HG02759 (cell line): ENCODE data around the gene GORASP2.
"Not testable (repeated sequence)": the region's sequence is repeated elsewhere in the genome, so short reads cannot be mapped to it uniquely, and the experiment has no call there.

Experiments
- ATAC-seq: cut with Tn5 transposase; IDR thresholded peaks from one replicate; pipeline ENCODE4 v1.9.1; 2021; ENCODE audit warnings: mild to moderate bottlenecking, moderate library complexity; ENCODE audit not compliant: unreplicated experiment

GORASP2 gene

DNA sequence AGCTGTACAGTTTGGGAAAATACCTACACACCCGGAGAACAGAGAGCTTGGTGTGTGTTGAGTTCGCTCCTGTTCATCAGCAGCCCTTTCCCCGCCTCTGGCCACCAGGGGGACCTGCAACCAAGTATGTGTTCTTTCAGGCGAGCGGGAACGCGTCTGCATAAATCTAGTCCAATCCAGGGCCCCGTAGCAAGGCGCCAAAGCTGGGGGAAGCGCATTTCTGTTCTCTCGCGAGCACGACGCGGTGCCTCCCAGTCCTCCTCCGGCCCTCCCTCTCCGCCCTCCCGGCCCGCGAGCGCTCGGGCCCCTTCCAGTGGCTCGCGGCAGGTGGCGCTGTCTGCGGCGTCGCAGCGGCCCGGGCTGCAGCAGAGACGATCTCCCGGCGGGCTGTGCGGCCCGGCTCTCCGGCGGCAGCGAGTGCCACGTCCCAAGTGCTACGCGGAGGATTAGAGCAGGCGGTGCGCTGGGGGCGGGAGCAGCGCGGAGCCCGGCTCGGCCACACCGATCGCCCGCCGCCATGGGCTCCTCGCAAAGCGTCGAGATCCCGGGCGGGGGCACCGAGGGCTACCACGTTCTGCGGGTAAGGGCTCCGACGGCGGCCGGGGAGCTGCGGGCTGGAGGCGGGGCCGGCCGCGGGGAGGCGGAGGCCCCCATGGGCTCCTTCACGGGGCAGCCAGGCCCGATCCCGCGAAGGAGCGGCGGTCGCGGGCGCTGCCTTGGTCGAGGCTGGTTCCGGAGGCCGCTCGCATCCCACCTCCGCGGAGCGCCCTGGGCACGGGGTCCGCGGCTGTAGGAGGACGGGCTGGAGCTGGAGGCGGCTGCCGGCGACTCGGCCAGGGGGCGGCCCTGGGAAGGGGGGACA lies at the start of gene GORASP2:
TSS of gene GORASP2 (plus strand) at position 430 of the 862 bp plus-strand sequence. CDS start at position 518, 88 bp downstream.
- peak; percentile 91 for ATAC-seq

DNA sequence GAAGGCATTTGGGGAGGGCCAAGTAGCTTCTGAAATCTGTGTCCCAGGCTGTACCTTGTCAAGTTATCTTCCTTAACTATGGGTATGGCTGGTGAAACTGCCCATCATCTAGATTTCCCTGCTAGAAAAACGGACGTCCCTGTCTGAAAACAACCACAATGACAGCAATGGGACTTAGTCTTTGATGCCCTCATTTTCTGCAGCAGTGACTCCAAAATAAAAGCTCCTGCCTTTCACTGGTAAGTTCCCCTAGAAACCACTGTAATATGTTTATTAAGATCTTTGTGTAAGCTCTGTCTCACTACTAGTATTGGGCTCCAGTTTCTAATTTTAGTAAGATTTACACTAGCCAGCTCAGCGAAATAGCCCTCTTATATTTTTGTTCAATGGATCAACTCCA lies 47.2 kb upstream of the GORASP2 start:
- no peak for ATAC-seq

DNA sequence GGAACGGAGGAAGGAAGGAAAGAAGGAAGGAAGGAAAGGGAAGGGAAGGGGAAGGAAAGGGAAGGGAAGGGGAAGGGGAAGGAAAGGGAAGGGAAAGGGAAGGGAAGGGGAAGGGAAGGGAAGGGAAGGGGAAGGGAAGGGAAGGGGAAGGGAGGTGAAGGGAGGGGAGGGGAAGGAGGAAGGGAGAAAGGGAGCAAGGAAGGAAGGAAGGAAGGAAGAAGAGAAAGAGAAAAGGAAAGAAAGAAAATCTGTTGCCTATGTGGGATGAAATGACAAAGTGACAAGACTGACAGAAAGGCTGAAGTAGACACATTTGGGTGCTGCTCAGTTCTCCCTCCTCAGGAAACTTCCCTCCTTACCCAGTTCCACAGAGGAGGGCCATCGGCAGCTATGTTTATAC lies 46.3 kb upstream of the GORASP2 start:
- ATAC-seq: no peak

- no peak for ATAC-seq
These were observed 45.4 kb upstream of the GORASP2 start for GRCh38 chr2:170883683-170884082.

DNA sequence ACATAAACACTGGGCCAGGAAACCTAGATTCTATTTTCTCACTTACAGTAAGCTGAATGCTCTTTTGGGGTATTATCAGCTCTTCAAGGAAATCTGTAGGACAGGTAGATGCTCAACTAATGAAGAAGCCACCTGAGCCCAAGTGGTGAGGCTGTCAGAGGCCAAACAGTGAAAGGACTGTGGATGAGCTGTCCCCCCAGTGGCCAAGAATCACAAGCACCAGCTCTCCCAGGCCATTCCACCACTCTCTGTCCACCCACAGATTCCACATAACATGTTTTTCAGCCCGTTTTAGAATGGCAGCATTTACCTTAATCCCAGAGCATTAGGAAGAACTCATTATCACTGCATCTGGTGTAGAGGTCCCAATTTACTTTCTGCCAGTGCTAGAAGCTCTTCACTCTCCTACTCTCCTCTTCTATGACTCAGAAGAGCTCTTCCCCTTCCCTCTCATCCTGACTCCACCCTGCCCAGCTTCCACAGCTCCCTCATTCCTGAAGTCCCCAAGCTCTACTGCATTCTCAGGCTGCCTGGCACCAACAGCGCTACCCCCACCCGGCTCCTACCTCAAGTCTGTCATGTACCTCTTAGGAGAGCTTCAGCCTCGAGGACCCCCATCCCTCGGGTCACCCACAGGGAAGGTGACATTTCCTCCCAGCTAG lies 43.8 kb upstream of the GORASP2 start:
- ATAC-seq: no peak

DNA sequence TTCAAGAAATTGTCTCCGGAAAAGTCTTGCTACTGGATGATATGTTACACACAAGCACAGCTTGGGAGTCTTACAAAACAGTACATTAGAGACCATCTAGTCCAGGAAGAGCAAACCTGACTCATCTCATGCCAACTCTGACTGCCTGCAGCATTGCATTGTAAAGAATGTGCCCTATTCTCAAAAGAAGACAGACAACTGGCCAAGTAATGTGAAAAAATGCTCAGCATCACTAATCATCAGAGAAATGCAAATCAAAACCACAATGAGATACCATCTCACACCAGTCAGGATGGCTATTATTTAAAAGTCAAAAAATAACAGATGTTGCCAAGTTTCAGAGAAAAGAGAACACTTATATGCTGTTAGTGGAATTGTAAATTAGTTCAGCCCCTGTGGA lies 42.7 kb upstream of the GORASP2 start:
- ATAC-seq: no peak

DNA sequence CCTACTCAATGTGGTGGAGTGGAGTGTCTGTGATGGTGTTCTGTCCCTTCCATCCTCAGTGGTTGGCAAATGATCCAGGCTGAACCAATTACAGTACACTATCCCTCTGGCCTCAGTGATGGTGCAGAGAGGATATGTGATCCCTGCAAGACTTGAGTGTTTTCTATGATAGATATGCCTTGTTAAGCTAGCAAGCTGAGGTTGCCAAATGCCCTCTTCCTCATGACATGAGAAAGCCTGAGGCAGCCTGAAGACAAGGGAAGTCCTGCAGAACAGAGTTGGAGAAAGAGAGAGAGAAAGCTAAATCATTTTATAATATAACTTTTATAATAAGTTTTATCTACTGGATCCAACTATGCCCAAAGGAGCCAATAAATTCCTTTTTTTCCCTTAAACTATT lies 41.6 kb upstream of the GORASP2 start:
- ATAC-seq: no peak

GRCh38 chr2:170887896-170888295 lies 41.2 kb upstream of the GORASP2 start:
- no peak for ATAC-seq

DNA sequence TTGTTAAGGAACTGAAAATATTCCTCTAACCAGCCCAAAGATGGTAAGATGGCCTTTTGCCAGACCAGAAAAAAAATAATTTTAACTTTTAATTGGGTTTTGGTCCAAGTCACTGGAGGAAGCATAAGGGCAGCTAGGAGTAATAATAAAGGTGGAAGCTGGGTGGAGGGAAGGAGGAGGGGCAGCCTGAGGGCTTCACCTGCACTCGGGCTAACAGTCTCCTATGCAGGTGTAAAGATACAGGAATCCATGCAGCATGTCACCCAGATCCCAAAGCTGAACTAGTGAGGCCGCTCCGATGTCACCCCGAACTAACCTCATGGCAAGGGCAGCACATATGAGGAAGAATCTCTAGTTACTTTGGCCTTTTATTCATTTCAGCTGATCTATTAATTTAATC lies 37.2 kb upstream of the GORASP2 start:
- ATAC-seq: no peak

GRCh38 chr2:170892391-170892951 lies 36.6 kb upstream of the GORASP2 start:
- ATAC-seq: no peak

- ATAC-seq: no peak
These were observed 33.9 kb upstream of the GORASP2 start for GRCh38 chr2:170895023-170895757.

DNA sequence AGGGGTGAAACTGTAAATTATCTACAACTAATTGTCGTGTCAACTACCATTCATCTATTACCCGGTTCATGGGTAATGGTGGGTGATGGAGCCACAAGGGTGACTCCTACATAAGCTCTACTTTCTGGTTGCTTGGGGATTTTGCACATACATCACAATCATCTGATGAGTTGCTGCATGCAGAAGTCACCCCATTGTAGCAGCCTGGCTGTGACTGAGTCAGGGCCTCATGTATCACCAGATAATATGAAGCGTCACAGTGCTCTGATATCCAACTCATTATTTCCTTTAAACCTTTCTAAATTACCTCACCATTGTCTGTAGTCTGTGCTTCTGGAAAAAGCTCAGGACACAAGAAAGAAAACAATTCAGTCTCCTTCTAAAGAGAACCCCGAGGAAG lies 32.4 kb upstream of the GORASP2 start:
- no peak for ATAC-seq

GRCh38 chr2:170897108-170897507 lies 31.9 kb upstream of the GORASP2 start:
- no peak for ATAC-seq

DNA sequence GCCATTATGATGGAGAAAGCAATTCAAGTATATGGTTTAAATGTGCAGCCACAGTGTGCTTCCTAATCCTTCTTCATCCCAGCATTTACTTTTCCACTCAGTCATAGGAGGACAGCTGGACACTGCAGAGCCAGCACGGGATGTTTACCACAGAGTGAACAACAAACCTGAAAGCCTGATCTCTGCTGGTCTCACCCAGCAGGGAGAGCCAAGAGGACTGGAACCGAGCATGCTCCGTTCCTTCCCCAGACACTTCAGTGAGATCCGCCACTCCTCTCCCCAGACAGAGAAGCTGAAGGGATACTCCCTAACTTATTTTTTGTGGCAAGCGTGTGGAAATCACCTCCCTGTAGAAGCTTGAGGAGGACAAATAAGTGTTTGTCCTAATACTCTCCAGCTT lies 23.2 kb upstream of the GORASP2 start:
- ATAC-seq: no peak

GRCh38 chr2:170911314-170911889 lies 17.7 kb upstream of the GORASP2 start:
- ATAC-seq: no peak

- ATAC-seq: not testable (repeated sequence)
These were observed 13.9 kb upstream of the GORASP2 start for GRCh38 chr2:170914994-170915666.

DNA sequence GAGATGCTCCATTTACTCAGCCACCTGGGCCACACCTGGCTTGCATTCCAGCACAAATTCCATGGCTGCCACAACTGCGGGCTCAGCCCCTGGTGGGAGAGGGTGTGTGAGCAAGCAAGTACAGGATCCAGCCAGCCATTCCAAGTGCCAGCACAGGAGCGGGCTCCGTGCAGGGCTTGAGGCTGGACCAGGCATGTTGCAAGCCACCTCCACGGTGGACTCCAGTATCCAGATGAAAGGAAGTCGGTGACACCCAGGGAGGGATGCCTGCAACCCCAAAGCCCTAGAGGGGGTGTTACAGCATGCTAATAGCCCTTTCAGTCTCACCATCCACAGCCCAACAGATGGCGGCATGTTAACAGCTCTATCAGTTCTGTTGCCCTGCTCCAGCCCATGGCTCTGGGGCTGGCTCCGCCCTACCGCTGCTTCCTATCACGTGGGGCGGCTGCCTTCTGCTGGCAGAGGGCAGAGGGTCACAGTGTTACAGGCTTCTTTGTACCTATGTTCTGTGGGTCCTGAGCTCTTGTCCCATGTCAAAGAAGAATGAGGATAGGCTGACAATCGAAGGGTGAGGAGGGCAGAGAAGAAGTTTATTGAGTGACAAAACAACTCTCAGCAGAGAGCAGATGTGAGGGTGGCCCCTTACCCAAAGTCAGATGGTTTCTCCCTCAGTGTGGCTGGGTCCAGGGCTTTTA lies 11.7 kb upstream of the GORASP2 start:
- ATAC-seq: no peak

GRCh38 chr2:170917957-170918356 lies 11.1 kb upstream of the GORASP2 start:
- no peak for ATAC-seq

- ATAC-seq: not testable (repeated sequence)
These were observed 7.2 kb upstream of the GORASP2 start for GRCh38 chr2:170921873-170922272.
